GM19468 (cell line): ENCODE measurements around the gene GAPDH.
"Not testable (repeated sequence)": the region's sequence is repeated elsewhere in the genome, so short reads cannot be mapped to it uniquely, and the experiment has no call there.

Experiments used
- ATAC-seq: cut with Tn5 transposase; IDR thresholded peaks from one replicate; pipeline ENCODE4 v1.9.1; 2021; ENCODE audit warnings: mild to moderate bottlenecking, moderate library complexity, moderate number of reproducible peaks; ENCODE audit not compliant: unreplicated experiment; ENCODE audit errors: extremely low read depth

GAPDH gene

GRCh38 chr12:6528539-6529235, 5.6 kb upstream of the GAPDH start:
- ATAC-seq: no peak

GRCh38 chr12:6529291-6529737, 5.0 kb upstream of the GAPDH start:
- no peak for ATAC-seq

- no peak for ATAC-seq
Measured at GRCh38 chr12:6530576-6531260, 3.6 kb upstream of the GAPDH start.

- no peak for ATAC-seq
Measured at GRCh38 chr12:6532051-6532926, 2.0 kb upstream of the GAPDH start.

GRCh38 chr12:6532927-6533652, 1.2 kb upstream of the GAPDH start:
- ATAC-seq: no peak

GRCh38 chr12:6533653-6533922, 729 bp upstream of the GAPDH start:
- no peak for ATAC-seq

- ATAC-seq: no peak
Measured at GRCh38 chr12:6534695-6534944, 303 bp downstream of the GAPDH start.

GRCh38 chr12:6534945-6535696, 804 bp downstream of the GAPDH start:
- no peak for ATAC-seq

GRCh38 chr12:6535697-6535946, 1.3 kb downstream of the GAPDH start:
- no peak for ATAC-seq

- no peak for ATAC-seq
Measured at GRCh38 chr12:6535960-6536847, 1.9 kb downstream of the GAPDH start.

GRCh38 chr12:6536894-6537579, 2.7 kb downstream of the GAPDH start:
- ATAC-seq: no peak

GRCh38 chr12:6537580-6538419, 3.5 kb downstream of the GAPDH start:
- not testable (repeated sequence) for ATAC-seq

GRCh38 chr12:6538420-6539313, 4.3 kb downstream of the GAPDH start:
- no peak for ATAC-seq

- ATAC-seq: no peak
Measured at GRCh38 chr12:6539314-6539682, 5.0 kb downstream of the GAPDH start.

GRCh38 chr12:6539707-6540134, 5.4 kb downstream of the GAPDH start:
- no peak for ATAC-seq

GRCh38 chr12:6540181-6540877, 6.0 kb downstream of the GAPDH start:
- no peak for ATAC-seq
